OCI-LY1 (cell line): Measurements from ENCODE around the gene CAPN3.

Experiments used
- CTCF ChIP-seq: fragments of 200-600 bp; sonication (generic), shearing (Covaris generic); IDR thresholded peaks from 2 replicates; pipeline ENCODE4 v1.5.1; 2017; ENCODE audit warnings: mild to moderate bottlenecking, antibody characterized with exemption, low read length, moderate library complexity, mixed read lengths
- EZH2 ChIP-seq: fragments of 200-600 bp; sonication (generic), shearing (Covaris generic); IDR thresholded peaks from 2 replicates; pipeline ENCODE4 v1.8.0; 2017; ENCODE audit warnings: borderline replicate concordance, mixed run types, mild to moderate bottlenecking, antibody characterized with exemption, low read length, moderate library complexity, mixed read lengths

- TF ChIP-seq CTCF (no peak), EZH2 (no peak)
Measured at GRCh38 chr15:42313463-42313862, 45.8 kb upstream of the CAPN3 start.
